Neural cell (in vitro differentiated cells): ENCODE measurements around the gene PAPOLA. TPM values are rescaled to one million over a fixed set of nuclear protein-coding genes. Genes with fewer than 3 reads are reported as not detected.
A peak's percentile ranks its signal among the peaks of the same experiment; 100 is the strongest.

Experiments used
- H2AFZ ChIP-seq: fragments of 200-600, 300-800 bp; sonication (generic), shearing (Covaris generic); 2 replicates; pipeline ENCODE4 v1.6.0; 2014; ENCODE audit warnings: low read depth, mild to moderate bottlenecking, antibody characterized with exemption, low read length, moderate library complexity
- H3F3A ChIP-seq: fragments of 200-600 bp; shearing (Covaris generic); 2 replicates; pipeline ENCODE4 v1.6.1; 2016; ENCODE audit warnings: mild to moderate bottlenecking, moderate library complexity, mixed read lengths, antibody characterized with exemption, low read length; ENCODE audit not compliant: insufficient read depth, poor library complexity, severe bottlenecking
- H3K27ac ChIP-seq: fragments of 200-600, 300-800 bp; sonication (generic), shearing (Covaris generic); 2 replicates; pipeline ENCODE4 v1.5.1; 2014; ENCODE audit warnings: mild to moderate bottlenecking, low read length, moderate library complexity
- H3K27me3 ChIP-seq: fragments of 300-800, 200-600 bp; sonication (generic), shearing (Covaris generic); 2 replicates; pipeline ENCODE4 v1.6.0; 2014; ENCODE audit warnings: mild to moderate bottlenecking, low read depth, low read length, moderate library complexity; ENCODE audit not compliant: insufficient read depth
- H3K36me3 ChIP-seq: fragments of 300-800, 200-600 bp; sonication (generic), shearing (Covaris generic); 2 replicates; pipeline ENCODE4 v1.5.1; 2014; ENCODE audit warnings: mild to moderate bottlenecking, antibody characterized with exemption, low read length, moderate library complexity; ENCODE audit not compliant: insufficient read depth
- H3K4me2 ChIP-seq: fragments of 300-800, 200-600 bp; sonication (generic), shearing (Covaris generic); 2 replicates; pipeline ENCODE4 v1.6.0; 2014; ENCODE audit warnings: mild to moderate bottlenecking, low read length
- H3K4me3 ChIP-seq: fragments of 300-800, 200-600 bp; sonication (generic), shearing (Covaris generic); 2 replicates; pipeline ENCODE4 v1.5.1; 2014; ENCODE audit warnings: mild to moderate bottlenecking, low read length, moderate library complexity
- H3K79me2 ChIP-seq: fragments of 200-600 bp; shearing (Covaris generic); replicated peaks from 2 replicates; pipeline ENCODE4 v1.6.0; 2014; ENCODE audit warnings: mild to moderate bottlenecking, low read length, moderate library complexity; ENCODE audit not compliant: insufficient read depth
- H3K9ac ChIP-seq: fragments of 300-800, 200-600 bp; sonication (generic), shearing (Covaris generic); 2 replicates; pipeline ENCODE4 v1.6.1; 2016; ENCODE audit warnings: mild to moderate bottlenecking, low read length, mixed read lengths
- H3K9me2 ChIP-seq: fragments of 200-600 bp; shearing (Covaris generic); 2 replicates; pipeline ENCODE4 v1.6.1; 2016; ENCODE audit warnings: mild to moderate bottlenecking, low read length, mixed read lengths; ENCODE audit not compliant: insufficient read depth
- H3K9me3 ChIP-seq: fragments of 200-600, 300-800 bp; sonication (generic), shearing (Covaris generic); 2 replicates; pipeline ENCODE4 v1.6.1; 2016; ENCODE audit warnings: mild to moderate bottlenecking, mixed run types, low read length, moderate library complexity, mixed read lengths
- H4K20me1 ChIP-seq: fragments of 200-600 bp; shearing (Covaris generic); 2 replicates; pipeline ENCODE4 v1.6.1; 2016; ENCODE audit warnings: mild to moderate bottlenecking, mixed run types; ENCODE audit not compliant: insufficient read depth
- EP300 ChIP-seq: fragments of 450-650 bp; conservative IDR thresholded peaks from 2 replicates; pipeline ENCODE4 v1.6.1; 2014; ENCODE audit warnings: antibody characterized with exemption, mild to moderate bottlenecking, moderate library complexity; ENCODE audit not compliant: poor library complexity, severe bottlenecking
- EZH2 ChIP-seq: fragments of 200-600, 300-800 bp; shearing (Covaris generic), sonication (generic); IDR thresholded peaks from 2 replicates; pipeline ENCODE4 v1.6.1; 2014; ENCODE audit warnings: antibody characterized with exemption, low read length, borderline replicate concordance, mild to moderate bottlenecking; ENCODE audit not compliant: insufficient read depth, poor library complexity, severe bottlenecking
- MXI1 ChIP-seq: fragments of 450-650 bp; conservative IDR thresholded peaks from 2 replicates; pipeline ENCODE4 v1.6.1; 2014; ENCODE audit warnings: antibody characterized with exemption, mild to moderate bottlenecking; ENCODE audit not compliant: poor library complexity, severe bottlenecking
- POLR2AphosphoS5 ChIP-seq: IDR thresholded peaks from 2 replicates; pipeline ENCODE4 v1.6.1; 2012
- RAD21 ChIP-seq: fragments of 450-650 bp; conservative IDR thresholded peaks from 2 replicates; pipeline ENCODE4 v1.6.1; 2014; ENCODE audit warnings: antibody characterized with exemption, mild to moderate bottlenecking, moderate library complexity
- SMC3 ChIP-seq: fragments of 450-650 bp; conservative IDR thresholded peaks from 2 replicates; pipeline ENCODE4 v1.6.1; 2014; ENCODE audit warnings: antibody characterized with exemption, mild to moderate bottlenecking, moderate library complexity; ENCODE audit not compliant: poor library complexity
- TAF1 ChIP-seq: IDR thresholded peaks from 2 replicates; pipeline ENCODE4 v1.6.1; 2012; ENCODE audit warnings: low read depth
- polyA plus RNA-seq: library from polyadenylated mRNA; depleted of rRNA; stranded (reverse); fragments of >200 nt; gene quantifications from 2 replicates; pipeline ENCODE4 v1.2.3, GENCODE V29; 2014
- TF ChIP-seq, protein P1 (sequence below): IDR thresholded peaks from 2 replicates; pipeline ENCODE4 v1.6.1; 2012; ENCODE audit warnings: borderline replicate concordance
- TF ChIP-seq, protein P2 (sequence below): fragments of 450-650 bp; IDR thresholded peaks from 2 replicates; pipeline ENCODE4 v1.5.1; 2014; ENCODE audit warnings: antibody characterized with exemption, mild to moderate bottlenecking, moderate library complexity; ENCODE audit not compliant: poor library complexity, severe bottlenecking

Gene PAPOLA
- polyA plus RNA-seq, 1 donor from 2014 or later = 150 TPM

DNA sequence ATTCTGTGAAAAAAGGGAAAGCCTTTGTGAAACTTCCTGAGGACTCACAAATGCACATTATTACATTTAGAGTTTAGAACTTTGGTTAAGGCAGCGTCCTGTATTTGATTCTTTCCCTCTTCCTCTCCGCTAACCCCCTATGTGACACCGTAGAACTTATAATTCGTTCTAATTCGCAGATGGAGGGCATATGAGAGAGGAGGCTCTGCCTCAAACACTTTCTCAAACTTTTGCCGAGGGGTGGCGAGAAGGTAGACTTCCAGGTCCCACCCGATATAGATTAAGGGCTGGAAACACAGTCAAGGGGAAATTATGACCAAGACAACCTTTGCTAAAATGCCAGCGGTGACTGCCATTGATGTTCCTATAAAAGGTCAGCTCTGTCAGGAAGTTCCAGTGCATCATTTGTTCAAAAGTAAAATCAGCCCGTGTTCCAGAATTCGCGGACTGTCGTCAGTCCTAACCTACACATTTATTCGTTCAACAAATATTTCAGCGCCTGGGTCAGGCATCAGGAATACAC lies 904 bp upstream of the PAPOLA start:
- no peaks in the 10 kb centered on the region for H3F3A ChIP-seq
- H3K27me3 ChIP-seq = no peaks in the 10 kb centered on the region
- peak overlapping the region; percentile 89 for H3K4me2 ChIP-seq
- TF ChIP-seq, protein P1, sequence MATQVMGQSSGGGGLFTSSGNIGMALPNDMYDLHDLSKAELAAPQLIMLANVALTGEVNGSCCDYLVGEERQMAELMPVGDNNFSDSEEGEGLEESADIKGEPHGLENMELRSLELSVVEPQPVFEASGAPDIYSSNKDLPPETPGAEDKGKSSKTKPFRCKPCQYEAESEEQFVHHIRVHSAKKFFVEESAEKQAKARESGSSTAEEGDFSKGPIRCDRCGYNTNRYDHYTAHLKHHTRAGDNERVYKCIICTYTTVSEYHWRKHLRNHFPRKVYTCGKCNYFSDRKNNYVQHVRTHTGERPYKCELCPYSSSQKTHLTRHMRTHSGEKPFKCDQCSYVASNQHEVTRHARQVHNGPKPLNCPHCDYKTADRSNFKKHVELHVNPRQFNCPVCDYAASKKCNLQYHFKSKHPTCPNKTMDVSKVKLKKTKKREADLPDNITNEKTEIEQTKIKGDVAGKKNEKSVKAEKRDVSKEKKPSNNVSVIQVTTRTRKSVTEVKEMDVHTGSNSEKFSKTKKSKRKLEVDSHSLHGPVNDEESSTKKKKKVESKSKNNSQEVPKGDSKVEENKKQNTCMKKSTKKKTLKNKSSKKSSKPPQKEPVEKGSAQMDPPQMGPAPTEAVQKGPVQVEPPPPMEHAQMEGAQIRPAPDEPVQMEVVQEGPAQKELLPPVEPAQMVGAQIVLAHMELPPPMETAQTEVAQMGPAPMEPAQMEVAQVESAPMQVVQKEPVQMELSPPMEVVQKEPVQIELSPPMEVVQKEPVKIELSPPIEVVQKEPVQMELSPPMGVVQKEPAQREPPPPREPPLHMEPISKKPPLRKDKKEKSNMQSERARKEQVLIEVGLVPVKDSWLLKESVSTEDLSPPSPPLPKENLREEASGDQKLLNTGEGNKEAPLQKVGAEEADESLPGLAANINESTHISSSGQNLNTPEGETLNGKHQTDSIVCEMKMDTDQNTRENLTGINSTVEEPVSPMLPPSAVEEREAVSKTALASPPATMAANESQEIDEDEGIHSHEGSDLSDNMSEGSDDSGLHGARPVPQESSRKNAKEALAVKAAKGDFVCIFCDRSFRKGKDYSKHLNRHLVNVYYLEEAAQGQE = no peak
- TF ChIP-seq RAD21 = no peak
- TF ChIP-seq, protein P2, sequence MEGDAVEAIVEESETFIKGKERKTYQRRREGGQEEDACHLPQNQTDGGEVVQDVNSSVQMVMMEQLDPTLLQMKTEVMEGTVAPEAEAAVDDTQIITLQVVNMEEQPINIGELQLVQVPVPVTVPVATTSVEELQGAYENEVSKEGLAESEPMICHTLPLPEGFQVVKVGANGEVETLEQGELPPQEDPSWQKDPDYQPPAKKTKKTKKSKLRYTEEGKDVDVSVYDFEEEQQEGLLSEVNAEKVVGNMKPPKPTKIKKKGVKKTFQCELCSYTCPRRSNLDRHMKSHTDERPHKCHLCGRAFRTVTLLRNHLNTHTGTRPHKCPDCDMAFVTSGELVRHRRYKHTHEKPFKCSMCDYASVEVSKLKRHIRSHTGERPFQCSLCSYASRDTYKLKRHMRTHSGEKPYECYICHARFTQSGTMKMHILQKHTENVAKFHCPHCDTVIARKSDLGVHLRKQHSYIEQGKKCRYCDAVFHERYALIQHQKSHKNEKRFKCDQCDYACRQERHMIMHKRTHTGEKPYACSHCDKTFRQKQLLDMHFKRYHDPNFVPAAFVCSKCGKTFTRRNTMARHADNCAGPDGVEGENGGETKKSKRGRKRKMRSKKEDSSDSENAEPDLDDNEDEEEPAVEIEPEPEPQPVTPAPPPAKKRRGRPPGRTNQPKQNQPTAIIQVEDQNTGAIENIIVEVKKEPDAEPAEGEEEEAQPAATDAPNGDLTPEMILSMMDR = no peak
- no peak for TF ChIP-seq TAF1
- no peak for TF ChIP-seq EZH2
- no peak for TF ChIP-seq POLR2AphosphoS5
- TF ChIP-seq MXI1 = no peak
- TF ChIP-seq SMC3 = no peak
- TF ChIP-seq EP300 = no peak
- no peaks in the 10 kb centered on the region for H3K9me2 ChIP-seq
- H3K79me2 ChIP-seq = peaks cover 38% of the 10 kb centered on the region
- H3K27ac ChIP-seq = peak overlapping the region; percentile 91
- H3K4me3 ChIP-seq = peak overlapping the region; percentile 89
- H3K36me3 ChIP-seq = no peaks in the 10 kb centered on the region
- no peaks in the 10 kb centered on the region for H3K9me3 ChIP-seq
- peak overlapping the region; percentile 91 for H2AFZ ChIP-seq
- peak overlapping the region; percentile 94 for H3K9ac ChIP-seq
- no peaks in the 10 kb centered on the region for H4K20me1 ChIP-seq

DNA sequence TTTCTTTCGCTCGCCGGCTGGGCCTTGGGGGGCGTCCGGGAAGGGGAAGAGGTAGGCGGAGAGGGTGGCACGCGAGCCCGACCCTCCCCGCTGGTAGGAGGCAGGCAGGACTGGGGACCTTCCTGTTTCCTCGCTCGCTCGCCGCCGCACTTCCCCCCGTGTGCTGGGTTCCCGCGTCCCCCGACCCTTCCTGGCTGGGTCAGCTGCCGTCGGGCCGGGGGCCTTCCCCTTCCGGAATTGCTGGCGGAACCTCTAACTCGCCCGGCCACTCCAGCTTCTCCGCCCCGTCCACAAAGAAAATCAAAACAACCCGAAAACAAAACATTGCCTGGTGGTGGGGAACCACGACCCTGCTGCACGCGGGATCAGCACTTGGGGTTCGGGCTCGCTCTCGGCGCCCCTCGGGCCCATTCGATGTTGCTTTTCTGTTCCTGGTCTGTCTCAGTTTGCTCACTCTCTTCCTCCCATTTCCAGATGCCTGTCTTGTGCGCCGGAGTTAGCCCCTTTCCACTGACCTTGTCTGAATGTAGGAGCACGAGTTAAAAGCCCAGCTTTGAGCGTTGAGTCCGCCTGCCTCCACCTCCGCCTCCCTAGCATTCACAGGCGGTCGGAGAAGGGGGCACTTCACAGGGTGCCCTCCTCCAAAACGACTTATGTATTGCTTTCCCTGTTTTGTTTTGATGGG lies 581 bp downstream of the PAPOLA start:
- H3K27me3 ChIP-seq = no peaks in the 10 kb centered on the region
- no peaks in the 10 kb centered on the region for H4K20me1 ChIP-seq
- peak overlapping the region; percentile 89 for H2AFZ ChIP-seq
- peaks cover 52% of the 10 kb centered on the region for H3K79me2 ChIP-seq
- no peaks in the 10 kb centered on the region for H3K36me3 ChIP-seq
- H3K9me2 ChIP-seq = no peaks in the 10 kb centered on the region
- H3F3A ChIP-seq = no peaks in the 10 kb centered on the region
- peak overlapping the region; percentile 91 for H3K27ac ChIP-seq
- no peaks in the 10 kb centered on the region for H3K9me3 ChIP-seq
- H3K4me2 ChIP-seq = peak overlapping the region; percentile 75
- peak overlapping the region; percentile 94 for H3K9ac ChIP-seq
- TF ChIP-seq, protein P2 = no peak
- TF ChIP-seq MXI1 = peak; percentile 52
- TF ChIP-seq SMC3 = no peak
- TF ChIP-seq, protein P1 = no peak
- peak overlapping the region; percentile 89 for H3K4me3 ChIP-seq
